PC-3 (cell line): ENCODE data around the gene UCP2. TPM values are rescaled to one million over a fixed set of nuclear protein-coding genes. Genes with fewer than 3 reads are reported as not detected.

ENCODE experiments used
- ATAC-seq: fragments of 200-7000 bp; cut with Tn5 transposase; 2 replicates; pipeline ENCODE4 v1.9.1; 2020; ENCODE audit warnings: mild to moderate bottlenecking, moderate library complexity
- BruUV-seq: library from RNA; stranded (reverse); fragments of 400-500 nt; replicated peaks from 2 replicates; lab custom pipeline; 2021; lab: Mats Ljungman, UMichigan
- CTCF ChIA-PET: fragments of 300-600 bp; sonication (Branson Sonifier 250); formaldehyde crosslinking; loops from one replicate; lab custom pipeline; 2022; ENCODE audit warnings: antibody characterized with exemption; lab: Charles Lee
- POLR2A ChIA-PET: fragments of 300-600 bp; sonication (Branson Sonifier 250); formaldehyde crosslinking; loops from one replicate; lab custom pipeline; 2022; ENCODE audit warnings: antibody characterized with exemption; ENCODE audit not compliant: unreplicated experiment; lab: Charles Lee
- DNase-seq: peaks from one replicate; pipeline ENCODE4 v3.0.0-alpha.2; 2015
- H2AFZ ChIP-seq: fragments of 300-600 bp; sonication (generic); 2 replicates; pipeline ENCODE4 v1.6.0; 2016; ENCODE audit warnings: antibody characterized with exemption, low read length
- H3F3A ChIP-seq: fragments of 300-600 bp; sonication (generic); one replicate; pipeline ENCODE4 v1.6.0; 2017; ENCODE audit warnings: antibody characterized with exemption, low read length, control low read depth, mild to moderate bottlenecking; ENCODE audit not compliant: unreplicated experiment
- H3K27ac ChIP-seq: fragments of 300-600 bp; sonication (generic); 2 replicates; pipeline ENCODE4 v1.5.1; 2016; ENCODE audit warnings: mild to moderate bottlenecking, low read length
- H3K27me3 ChIP-seq: fragments of 300-600 bp; sonication (generic); 2 replicates; pipeline ENCODE4 v1.6.1; 2016; ENCODE audit warnings: low read length, mixed read lengths
- H3K36me3 ChIP-seq: fragments of 300-600 bp; sonication (generic); 2 replicates; pipeline ENCODE4 v1.6.1; 2016; ENCODE audit warnings: low read depth, mixed run types, low read length, mixed read lengths
- H3K4me1 ChIP-seq: fragments of 300-600 bp; sonication (generic); 2 replicates; pipeline ENCODE4 v1.5.1; 2016; ENCODE audit warnings: low read length; ENCODE audit not compliant: insufficient read depth
- H3K4me2 ChIP-seq: fragments of 300-600 bp; sonication (generic); 2 replicates; pipeline ENCODE4 v1.6.0; 2016; ENCODE audit warnings: low read length
- H3K4me3 ChIP-seq: fragments of 300-600 bp; sonication (generic); 2 replicates; pipeline ENCODE4 v1.5.1; 2016; ENCODE audit warnings: mild to moderate bottlenecking, low read length, mixed read lengths
- H3K79me2 ChIP-seq: fragments of 300-600 bp; sonication (generic); 2 replicates; pipeline ENCODE4 v1.6.1; 2017; ENCODE audit warnings: low read length, mixed read lengths
- H3K9ac ChIP-seq: fragments of 300-600 bp; sonication (generic); 2 replicates; pipeline ENCODE4 v1.6.0; 2016; ENCODE audit warnings: mild to moderate bottlenecking, low read length
- H3K9me2 ChIP-seq: fragments of 300-600 bp; sonication (generic); replicated peaks from 2 replicates; pipeline ENCODE4 v1.6.1; 2016; ENCODE audit warnings: mixed run types, low read length, mixed read lengths
- H3K9me3 ChIP-seq: fragments of 300-600 bp; sonication (generic); 2 replicates; pipeline ENCODE4 v1.6.1; 2016; ENCODE audit warnings: low read length, mixed read lengths
- H4K20me1 ChIP-seq: fragments of 300-600 bp; sonication (generic); 2 replicates; pipeline ENCODE4 v1.6.1; 2016; ENCODE audit warnings: low read length, mixed read lengths
- CTCF ChIP-seq: fragments of 300-600 bp; sonication (generic); conservative IDR thresholded peaks from 2 replicates; pipeline ENCODE4 v1.5.1; 2017; ENCODE audit warnings: antibody characterized with exemption, low read depth, mild to moderate bottlenecking, low read length
- EZH2 ChIP-seq: fragments of 300-600 bp; sonication (generic); IDR thresholded peaks from one replicate; pipeline ENCODE4 v1.6.1; 2017; ENCODE audit warnings: antibody characterized with exemption, mild to moderate bottlenecking, low read length; ENCODE audit not compliant: unreplicated experiment
- EZH2phosphoT487 ChIP-seq: fragments of 300-600 bp; sonication (generic); IDR thresholded peaks from 2 replicates; pipeline ENCODE4 v1.6.1; 2018; ENCODE audit warnings: mild to moderate bottlenecking, antibody characterized with exemption, low read length, borderline replicate concordance
- intact Hi-C: fragments of 100-400 bp; cut with micrococcal nuclease; formaldehyde crosslinking; loops from 2 replicates; pipeline ENCODE4 v1.9.0; 2023
- total RNA-seq: library from RNA; depleted of rRNA; stranded (reverse); fragments of >200 nt; gene quantifications from 2 replicates; pipeline ENCODE4 v1.2.3, GENCODE V29; 2014

The UCP2 gene
- total RNA-seq, 1 experiment from 2014 or later: 6.4 TPM

- Histone ChIP-seq H3K4me1 (peaks cover 14% of the 10 kb centered on the region), H3K27me3 (no peaks in the 10 kb centered on the region), H3K4me2 (no peak overlapping the region), H3F3A (peaks cover 4% of the 10 kb centered on the region), H3K9ac (no peak overlapping the region), H3K79me2 (no peaks in the 10 kb centered on the region), H3K9me2 (no peaks in the 10 kb centered on the region), H3K9me3 (no peaks in the 10 kb centered on the region), H3K27ac (no peak overlapping the region), H3K4me3 (no peak overlapping the region), H2AFZ (no peak overlapping the region), H4K20me1 (no peaks in the 10 kb centered on the region), H3K36me3 (no peaks in the 10 kb centered on the region)
- intact Hi-C loops: no loop called here
- no peak for ATAC-seq
- POLR2A ChIA-PET: no interaction called here
- CTCF ChIA-PET: no interaction called here
- DNase-seq: no peak
- TF ChIP-seq CTCF (no peak), EZH2phosphoT487 (no peak), EZH2 (no peak)
- BruUV-seq: no TSS peak
These were observed 12.6 kb upstream of the UCP2 start for GRCh38 chr11:73995247-73995646.

- Histone ChIP-seq H2AFZ (no peak overlapping the region), H3K4me1 (peaks cover 9% of the 10 kb centered on the region), H4K20me1 (no peaks in the 10 kb centered on the region), H3K4me3 (no peak overlapping the region), H3K27ac (no peak overlapping the region), H3K36me3 (no peaks in the 10 kb centered on the region), H3K9ac (no peak overlapping the region), H3K27me3 (no peaks in the 10 kb centered on the region), H3K9me2 (no peaks in the 10 kb centered on the region), H3K79me2 (no peaks in the 10 kb centered on the region), H3F3A (peaks cover under 1% of the 10 kb centered on the region), H3K4me2 (no peak overlapping the region), H3K9me3 (no peaks in the 10 kb centered on the region)
- ChIA-PET CTCF (no interaction called here), POLR2A (no interaction called here)
- ATAC-seq (no peak), DNase-seq (no peak)
- no TSS peak for BruUV-seq
- intact Hi-C loops: no loop called here
- TF ChIP-seq EZH2phosphoT487: no peak
- no peak for TF ChIP-seq CTCF
- TF ChIP-seq EZH2: no peak
These were observed 8.9 kb upstream of the UCP2 start for GRCh38 chr11:73991471-73992006.

GRCh38 chr11:73990730-73991129 lies 8.1 kb upstream of the UCP2 start:
- Histone ChIP-seq H2AFZ (no peak overlapping the region), H3K4me1 (0 out of 2 replicates have a peak, but pooled peaks cover 1% of the 10 kb centered on the region), H3K9me2 (no peaks in the 10 kb centered on the region), H3K79me2 (no peaks in the 10 kb centered on the region), H3K4me2 (no peak overlapping the region), H3K9ac (no peak overlapping the region), H3K36me3 (no peaks in the 10 kb centered on the region), H4K20me1 (no peaks in the 10 kb centered on the region), H3K4me3 (no peak overlapping the region), H3K9me3 (no peaks in the 10 kb centered on the region), H3K27me3 (no peaks in the 10 kb centered on the region), H3K27ac (no peak overlapping the region), H3F3A (no peaks in the 10 kb centered on the region)
- intact Hi-C loops: no loop called here
- TF ChIP-seq CTCF (no peak), EZH2 (no peak), EZH2phosphoT487 (no peak)
- BruUV-seq: no TSS peak
- ChIA-PET CTCF (no interaction called here), POLR2A (no interaction called here)
- DNase-seq (no peak), ATAC-seq (no peak)
